HCT116 (cell line): ENCODE results near the gene CTNNB1. TPM values are rescaled to one million over a fixed set of nuclear protein-coding genes. Genes with fewer than 3 reads are reported as not detected.

ENCODE experiments used
- ATAC-seq: fragments of 200-7000 bp; cut with Tn5 transposase; 2 replicates; pipeline ENCODE4 v1.9.1; 2020; ENCODE audit warnings: mild to moderate bottlenecking, moderate library complexity
- BruUV-seq: library from RNA; stranded (reverse); fragments of 400-500 nt; replicated peaks from 2 replicates; lab custom pipeline; 2021; lab: Mats Ljungman, UMichigan
- CTCF ChIA-PET: fragments of 300-600 bp; sonication (Branson Sonifier 250); formaldehyde crosslinking; loops from one replicate; lab custom pipeline; 2021; ENCODE audit warnings: antibody characterized with exemption; lab: Charles Lee
- POLR2A ChIA-PET: fragments of 300-600, 350-600 bp; sonication (Branson Sonifier 250); formaldehyde crosslinking; loops from one replicate; lab custom pipeline; 2021; ENCODE audit warnings: antibody characterized with exemption; lab: Charles Lee
- RAD21 ChIA-PET, 2 experiments: fragments of 300-600 bp; sonication (Branson Sonifier 250); formaldehyde crosslinking; loops; one replicate each; lab custom pipeline; 2023; ENCODE audit warnings: low total read pairs in 2 of 2; ENCODE audit not compliant: uncharacterized antibody in 2 of 2, unreplicated experiment in 2 of 2, low non-redundant PET in 1 of 2; lab: Charles Lee
- DNase-seq: peaks from one replicate; pipeline ENCODE4 v3.0.0-alpha.2; 2010; ENCODE audit warnings: low read depth, low spot score
- H2AFZ ChIP-seq: fragments of 200-600 bp; shearing (Covaris generic), sonication (generic); 2 replicates; pipeline ENCODE4 v1.6.1; 2017; ENCODE audit warnings: low read depth, mixed run types, mixed read lengths, antibody characterized with exemption, low read length; ENCODE audit not compliant: poor library complexity, severe bottlenecking
- H3K27ac ChIP-seq: 2 replicates; pipeline ENCODE4 v1.5.1; 2012; ENCODE audit warnings: low read depth, low read length
- H3K27me3 ChIP-seq: fragments of 200-600 bp; sonication (generic); 2 replicates; pipeline ENCODE4 v1.6.1; 2016; ENCODE audit warnings: mixed run types, low read length, mixed read lengths; ENCODE audit not compliant: insufficient read depth
- H3K36me3 ChIP-seq, 2 experiments: fragments of 200-500 bp in 1 of 2; fragments of 200-600 bp in 1 of 2; sonication (Bioruptor generic) in 1 of 2; sonication (generic) in 1 of 2; 2 replicates each; pipeline versions ENCODE4 v1.5.1 to v1.6.1; 2014 to 2016; ENCODE audit warnings: low read length in 2 of 2, inconsistent platforms in 1 of 2, mixed read lengths in 1 of 2, mixed run types in 1 of 2; ENCODE audit not compliant: insufficient read depth in 2 of 2, control insufficient read depth in 1 of 2
- H3K4me1 ChIP-seq, 2 experiments: fragments of 200-600 bp in 1 of 2; sonication (generic) in 1 of 2; 2 replicates each; pipeline versions ENCODE4 v1.5.1 to v1.6.1; 2012 to 2017; ENCODE audit warnings: low read length in 2 of 2, inconsistent platforms in 1 of 2, mild to moderate bottlenecking in 1 of 2, mixed read lengths in 1 of 2, mixed run types in 1 of 2, moderate library complexity in 1 of 2; ENCODE audit not compliant: insufficient read depth in 2 of 2, control insufficient read depth in 1 of 2
- H3K4me2 ChIP-seq: fragments of 200-600 bp; sonication (generic); 2 replicates; pipeline ENCODE4 v1.6.1; 2017; ENCODE audit warnings: mixed run types, low read length, mixed read lengths
- H3K4me3 ChIP-seq, 2 experiments: fragments of 200-600 bp in 1 of 2; sonication (generic) in 1 of 2; replicated peaks in 1 of 2; 2 replicates each; pipeline ENCODE4 v1.5.1; 2011 to 2016; ENCODE audit warnings: low read length in 2 of 2, control low read depth in 1 of 2, low read depth in 1 of 2, mild to moderate bottlenecking in 1 of 2, mixed read lengths in 1 of 2, mixed run types in 1 of 2
- H3K79me2 ChIP-seq: fragments of 200-600 bp; sonication (generic); 2 replicates; pipeline ENCODE4 v1.6.1; 2017; ENCODE audit warnings: mild to moderate bottlenecking, mixed run types, low read length, moderate library complexity, mixed read lengths; ENCODE audit not compliant: insufficient read depth
- H3K9ac ChIP-seq: fragments of 200-600 bp; sonication (generic); 2 replicates; pipeline ENCODE4 v1.6.1; 2016; ENCODE audit warnings: low read length, mixed read lengths
- H3K9me2 ChIP-seq: fragments of 200-600 bp; sonication (generic), shearing (Covaris generic); 2 replicates; pipeline ENCODE4 v1.6.1; 2017; ENCODE audit warnings: mixed run types, mild to moderate bottlenecking, moderate library complexity; ENCODE audit not compliant: insufficient read depth
- H3K9me3 ChIP-seq, 2 experiments: fragments of 200-500 bp in 1 of 2; fragments of 200-600 bp in 1 of 2; sonication (Bioruptor generic) in 1 of 2; sonication (generic) in 1 of 2; 2 replicates each; pipeline ENCODE4 v1.6.1; 2014 to 2017; ENCODE audit warnings: low read length in 2 of 2, mixed read lengths in 2 of 2, inconsistent platforms in 1 of 2, low read depth in 1 of 2, mild to moderate bottlenecking in 1 of 2, mixed run types in 1 of 2, moderate library complexity in 1 of 2; ENCODE audit not compliant: control insufficient read depth in 1 of 2, insufficient read depth in 1 of 2
- H4K20me1 ChIP-seq: fragments of 200-600 bp; sonication (generic), shearing (Covaris generic); 2 replicates; pipeline ENCODE4 v1.6.1; 2017; ENCODE audit warnings: mixed run types, mild to moderate bottlenecking, moderate library complexity; ENCODE audit not compliant: insufficient read depth
- CTCF ChIP-seq, 3 experiments: fragments of 200-600 bp in 1 of 3; sonication (generic) in 1 of 3; IDR thresholded peaks in 2 of 3; conservative IDR thresholded peaks in 1 of 3; 2 replicates each; pipeline ENCODE4 v1.5.1; 2012 to 2017; ENCODE audit warnings: low read depth in 2 of 3, low read length in 2 of 3, antibody characterized with exemption in 1 of 3, borderline replicate concordance in 1 of 3, control low read depth in 1 of 3, mild to moderate bottlenecking in 1 of 3, mixed read lengths in 1 of 3, mixed run types in 1 of 3, moderate library complexity in 1 of 3; ENCODE audit not compliant: insufficient read depth in 1 of 3
- EZH2 ChIP-seq: fragments of 200-600 bp; sonication (generic); IDR thresholded peaks from 2 replicates; pipeline ENCODE4 v1.6.1; 2017; ENCODE audit warnings: antibody characterized with exemption, mixed run types
- FOSL1 ChIP-seq: IDR thresholded peaks from 2 replicates; pipeline ENCODE4 v1.6.1; 2012; ENCODE audit warnings: low read depth
- REST ChIP-seq: IDR thresholded peaks from 2 replicates; pipeline ENCODE4 v1.6.1; 2012; ENCODE audit warnings: low read depth
- SRF ChIP-seq: IDR thresholded peaks from 2 replicates; pipeline ENCODE4 v1.6.1; 2012; ENCODE audit warnings: low read depth
- intact Hi-C: fragments of 100-400 bp; cut with micrococcal nuclease; formaldehyde crosslinking; loops from 2 replicates; pipeline ENCODE4 v1.10.0; 2022
- total RNA-seq: library from RNA; stranded (reverse); gene quantifications from one replicate; pipeline ENCODE4 v1.2.1, GENCODE V29; 2021; ENCODE audit not compliant: unreplicated experiment

The CTNNB1 gene
- total RNA-seq, 1 experiment from 2014 or later = 265 TPM

- no peak for TF ChIP-seq REST
- TF ChIP-seq EZH2 = no peak
- no peak for TF ChIP-seq CTCF (IDR thresholded peaks at IDR 0.05 in 2 of 3, conservative IDR thresholded peaks at IDR 0.05 in 1 of 3; ENCODE audit: borderline replicate concordance in 1 of 3, insufficient read depth in 1 of 3, low read depth in 2 of 3, low read length in 2 of 3)
- no peak for TF ChIP-seq FOSL1
These were observed 87.0 kb downstream of the CTNNB1 start (continued) for GRCh38 chr3:41286305-41286704.

- Histone ChIP-seq H3K27me3 (no peaks in the 10 kb centered on the region), H3K9me2 (no peaks in the 10 kb centered on the region), H3K4me3 (no peak overlapping the region), H3K36me3 (no peaks in the 10 kb centered on the region), H2AFZ (no peak overlapping the region), H3K9ac (no peak overlapping the region), H3K4me2 (no peak overlapping the region), H3K4me1 (no peaks in the 10 kb centered on the region), H4K20me1 (no peaks in the 10 kb centered on the region), H3K9me3 (no peaks in the 10 kb centered on the region), H3K27ac (no peak overlapping the region), H3K79me2 (no peaks in the 10 kb centered on the region)
- DNase-seq (no peak), ATAC-seq (peak; percentile 85)
- ChIA-PET CTCF (no interaction called here), POLR2A (no interaction called here), RAD21 (no interaction called here)
- no TSS peak for BruUV-seq
- intact Hi-C loops = no loop called here
- TF ChIP-seq CTCF (IDR thresholded peaks at IDR 0.05 in 2 of 3, conservative IDR thresholded peaks at IDR 0.05 in 1 of 3; ENCODE audit: borderline replicate concordance in 1 of 3, insufficient read depth in 1 of 3, low read depth in 2 of 3, low read length in 2 of 3) (peak in 1 of 3 experiments; percentile 12; a peak in 1 of 6 replicates), SRF (no peak)
These were observed 89.5 kb downstream of the CTNNB1 start for GRCh38 chr3:41288785-41289184.
